M059J (cell line): Measurements from ENCODE around the gene DRC1. TPM values are rescaled to one million over a fixed set of nuclear protein-coding genes. Genes with fewer than 3 reads are reported as not detected.
A peak's percentile ranks its signal among the peaks of the same experiment; 100 is the strongest.
"Not testable (repeated sequence)": the region's sequence is repeated elsewhere in the genome, so short reads cannot be mapped to it uniquely, and the experiment has no call there.

Source experiments
- DNase-seq: peaks from one replicate; pipeline ENCODE4 v3.0.0-alpha.2; 2012; ENCODE audit warnings: low read depth
- total RNA-seq: library from RNA; depleted of rRNA; stranded (reverse); fragments of >200 nt; shearing (Covaris generic); gene quantifications from 2 replicates; pipeline ENCODE4 v1.2.3, GENCODE V29; 2014; rRNA removed

The DRC1 gene
- not detected in 2 replicates for total RNA-seq

GRCh38 chr2:26401739-26402541 is at the start of gene DRC1:
Gene DRC1, plus strand, starts transcription at chr2:26401920. Its CDS starts 70 bp downstream, at chr2:26401990.
- DNase-seq, result peak; percentile 76

GRCh38 chr2:26352892-26353291 is 48.8 kb upstream of the DRC1 start:
- peak; percentile 71 for DNase-seq

- not testable (repeated sequence) for DNase-seq
Observed at GRCh38 chr2:26354469-26354868, 47.3 kb upstream of the DRC1 start.

- DNase-seq, result peak; percentile 96
Observed at GRCh38 chr2:26355038-26355995, 46.4 kb upstream of the DRC1 start.

GRCh38 chr2:26356111-26356510 is 45.6 kb upstream of the DRC1 start:
- DNase-seq, result no peak

GRCh38 chr2:26356771-26357170 is 44.9 kb upstream of the DRC1 start:
- DNase-seq, result no peak

GRCh38 chr2:26359886-26360473 is 41.7 kb upstream of the DRC1 start:
- DNase-seq, result no peak

GRCh38 chr2:26363323-26363722 is 38.4 kb upstream of the DRC1 start:
- peak; percentile 12 for DNase-seq

GRCh38 chr2:26363958-26364357 is 37.8 kb upstream of the DRC1 start:
- DNase-seq, result no peak

- DNase-seq, result no peak
Observed at GRCh38 chr2:26364669-26365068, 37.1 kb upstream of the DRC1 start.

- DNase-seq, result no peak
Observed at GRCh38 chr2:26366957-26367356, 34.8 kb upstream of the DRC1 start.

- not testable (repeated sequence) for DNase-seq
Observed at GRCh38 chr2:26369664-26370063, 32.1 kb upstream of the DRC1 start.

GRCh38 chr2:26370909-26371308 is 30.8 kb upstream of the DRC1 start:
- not testable (repeated sequence) for DNase-seq

GRCh38 chr2:26376799-26377198 is 24.9 kb upstream of the DRC1 start:
- DNase-seq, result no peak

- no peak for DNase-seq
Observed at GRCh38 chr2:26380281-26380680, 21.4 kb upstream of the DRC1 start.

GRCh38 chr2:26382564-26382963 is 19.2 kb upstream of the DRC1 start:
- DNase-seq, result no peak

GRCh38 chr2:26384183-26384582 is 17.5 kb upstream of the DRC1 start:
- no peak for DNase-seq

GRCh38 chr2:26384597-26384996 is 17.1 kb upstream of the DRC1 start:
- DNase-seq, result no peak

- DNase-seq, result no peak
Observed at GRCh38 chr2:26387189-26387588, 14.5 kb upstream of the DRC1 start.

GRCh38 chr2:26394694-26395093 is 7.0 kb upstream of the DRC1 start:
- no peak for DNase-seq

- DNase-seq, result no peak
Observed at GRCh38 chr2:26395394-26395793, 6.3 kb upstream of the DRC1 start.

GRCh38 chr2:26396734-26397298 is 4.9 kb upstream of the DRC1 start:
- DNase-seq, result no peak
